Body of pancreas (tissue), 4 donors: ENCODE measurements around the gene EED. TPM values are rescaled to one million over a fixed set of nuclear protein-coding genes. Genes with fewer than 3 reads are reported as not detected.
"Not testable (repeated sequence)": the region's sequence is repeated elsewhere in the genome, so short reads cannot be mapped to it uniquely, and the experiment has no call there.

Experiments used
- ATAC-seq: fragments of 150-250 bp; one replicate; pipeline ENCODE4 v1.9.1; 2016
- DNase-seq, 4 donors: peaks; one replicate each; pipeline ENCODE4 v3.0.0-alpha.2; 2019
- H3K27ac ChIP-seq, 4 donors: fragments of 200-600 bp; sonication (generic); 1 replicate in 3 of 4; 2 replicates in 1 of 4; pipeline versions ENCODE4 v1.5.1 to v1.6.1; 2016 to 2019; ENCODE audit warnings: mild to moderate bottlenecking in 1 of 4, mixed read lengths in 1 of 4, moderate library complexity in 1 of 4
- H3K27me3 ChIP-seq, 2 donors: fragments of 200-600 bp; sonication (generic); one replicate each; pipeline ENCODE4 v1.6.0; 2016; ENCODE audit warnings: mild to moderate bottlenecking in 1 of 2
- H3K36me3 ChIP-seq, 2 donors: fragments of 200-600 bp; sonication (generic); replicated peaks in 1 of 2; 2 replicates each; pipeline ENCODE4 v1.5.1; 2016; ENCODE audit warnings: low read depth in 2 of 2; ENCODE audit not compliant: insufficient read depth in 1 of 2
- H3K4me1 ChIP-seq: fragments of 200-600 bp; sonication (generic); one replicate; pipeline ENCODE4 v1.6.0; 2016
- H3K4me3 ChIP-seq, 2 donors: fragments of 200-600 bp; sonication (generic); 1 replicate in 1 of 2; 2 replicates in 1 of 2; pipeline ENCODE4 v1.5.1; 2016 to 2019
- H3K9me3 ChIP-seq, 3 donors: fragments of 200-600 bp; sonication (generic); 1 replicate in 2 of 3; 2 replicates in 1 of 3; pipeline ENCODE4 v1.5.1; 2016
- POLR2A ChIP-seq, 3 donors: fragments of 450-650 bp; IDR thresholded peaks; one replicate each; pipeline ENCODE4 v1.6.1; 2016; ENCODE audit warnings: antibody characterized with exemption in 3 of 3, mild to moderate bottlenecking in 2 of 3
- WGBS, 2 donors: methylation state at CpG; one replicate each; pipeline ENCODE4 v1.1.5; 2017; 5-methylcytosine and 5-hydroxymethylcytosine counted together
- intact Hi-C: fragments of 100-400 bp; cut with DNase I; formaldehyde crosslinking; loops from one replicate; pipeline ENCODE4 v1.15.1; 2023
- total RNA-seq, 2 donors: library from RNA; depleted of rRNA; stranded (reverse); fragments of >200 nt; gene quantifications; one replicate each; pipeline ENCODE4 v1.1.0, GENCODE V29; 2016
- TF ChIP-seq, protein P1 (sequence below), 7 experiments: fragments of 450-650 bp in 4 of 7; fragments of 200-600 bp in 3 of 7; sonication (generic) in 3 of 7; IDR thresholded peaks; one replicate each; pipeline ENCODE4 v1.5.1; 2016 to 2019; ENCODE audit warnings: antibody characterized with exemption in 7 of 7

Gene EED
- total RNA-seq, 2 donors from 2014 or later, result 14.5 to 20.1 TPM

DNA sequence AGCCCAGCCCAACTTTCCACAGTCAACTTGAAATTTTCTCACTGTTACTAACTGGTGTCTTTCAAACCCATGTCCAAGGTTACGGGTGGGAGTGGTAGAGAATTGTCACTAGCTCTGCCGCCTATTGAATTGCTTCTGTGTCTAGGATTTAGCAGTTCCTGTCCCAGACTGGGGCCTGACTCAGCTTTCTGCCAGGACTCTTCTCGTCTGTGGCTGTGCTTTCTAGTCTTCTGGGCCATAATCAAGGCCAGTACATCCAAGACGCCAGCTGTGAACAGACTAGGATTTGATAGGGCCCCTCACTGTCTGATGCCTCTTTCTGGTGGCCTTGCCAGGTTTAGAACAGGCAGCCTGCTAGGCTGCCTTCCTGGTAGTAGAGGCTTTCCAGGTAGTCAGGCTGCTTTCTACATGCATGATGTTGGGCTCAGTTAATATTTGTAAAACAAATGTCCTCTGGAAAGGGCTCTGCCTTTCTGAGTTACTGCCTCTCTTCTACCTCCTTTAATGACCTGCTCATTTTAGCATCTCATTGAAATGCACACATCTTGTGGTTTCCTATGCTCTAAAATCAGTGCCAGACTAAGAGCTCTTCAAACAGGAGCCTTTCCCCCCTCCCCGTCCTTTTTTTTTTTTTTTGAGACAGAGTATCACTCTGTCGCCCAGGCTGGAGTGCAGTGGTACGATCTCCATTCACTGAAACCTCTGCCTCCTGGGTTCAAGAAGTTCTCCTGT lies 44.4 kb downstream of the EED start:
- H3K4me1 ChIP-seq, result no peaks in the 10 kb centered on the region
- ATAC-seq (no peak), DNase-seq (no peak)
- WGBS, 2 donors, result 68 to 78% methylated on average over 7 of the region's 7 CpGs
- TF ChIP-seq, protein P1, sequence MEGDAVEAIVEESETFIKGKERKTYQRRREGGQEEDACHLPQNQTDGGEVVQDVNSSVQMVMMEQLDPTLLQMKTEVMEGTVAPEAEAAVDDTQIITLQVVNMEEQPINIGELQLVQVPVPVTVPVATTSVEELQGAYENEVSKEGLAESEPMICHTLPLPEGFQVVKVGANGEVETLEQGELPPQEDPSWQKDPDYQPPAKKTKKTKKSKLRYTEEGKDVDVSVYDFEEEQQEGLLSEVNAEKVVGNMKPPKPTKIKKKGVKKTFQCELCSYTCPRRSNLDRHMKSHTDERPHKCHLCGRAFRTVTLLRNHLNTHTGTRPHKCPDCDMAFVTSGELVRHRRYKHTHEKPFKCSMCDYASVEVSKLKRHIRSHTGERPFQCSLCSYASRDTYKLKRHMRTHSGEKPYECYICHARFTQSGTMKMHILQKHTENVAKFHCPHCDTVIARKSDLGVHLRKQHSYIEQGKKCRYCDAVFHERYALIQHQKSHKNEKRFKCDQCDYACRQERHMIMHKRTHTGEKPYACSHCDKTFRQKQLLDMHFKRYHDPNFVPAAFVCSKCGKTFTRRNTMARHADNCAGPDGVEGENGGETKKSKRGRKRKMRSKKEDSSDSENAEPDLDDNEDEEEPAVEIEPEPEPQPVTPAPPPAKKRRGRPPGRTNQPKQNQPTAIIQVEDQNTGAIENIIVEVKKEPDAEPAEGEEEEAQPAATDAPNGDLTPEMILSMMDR (IDR thresholded peaks at IDR 0.05), result no peak
- H3K36me3 ChIP-seq, result peaks cover 0 to 4% of the 10 kb centered on the region in 2 donors
- no peak overlapping the region for H3K4me3 ChIP-seq
- no peak overlapping the region for H3K27ac ChIP-seq
- H3K9me3 ChIP-seq, result no peaks in the 10 kb centered on the region
- H3K27me3 ChIP-seq, result no peaks in the 10 kb centered on the region
- intact Hi-C loops, result no loop called here

DNA sequence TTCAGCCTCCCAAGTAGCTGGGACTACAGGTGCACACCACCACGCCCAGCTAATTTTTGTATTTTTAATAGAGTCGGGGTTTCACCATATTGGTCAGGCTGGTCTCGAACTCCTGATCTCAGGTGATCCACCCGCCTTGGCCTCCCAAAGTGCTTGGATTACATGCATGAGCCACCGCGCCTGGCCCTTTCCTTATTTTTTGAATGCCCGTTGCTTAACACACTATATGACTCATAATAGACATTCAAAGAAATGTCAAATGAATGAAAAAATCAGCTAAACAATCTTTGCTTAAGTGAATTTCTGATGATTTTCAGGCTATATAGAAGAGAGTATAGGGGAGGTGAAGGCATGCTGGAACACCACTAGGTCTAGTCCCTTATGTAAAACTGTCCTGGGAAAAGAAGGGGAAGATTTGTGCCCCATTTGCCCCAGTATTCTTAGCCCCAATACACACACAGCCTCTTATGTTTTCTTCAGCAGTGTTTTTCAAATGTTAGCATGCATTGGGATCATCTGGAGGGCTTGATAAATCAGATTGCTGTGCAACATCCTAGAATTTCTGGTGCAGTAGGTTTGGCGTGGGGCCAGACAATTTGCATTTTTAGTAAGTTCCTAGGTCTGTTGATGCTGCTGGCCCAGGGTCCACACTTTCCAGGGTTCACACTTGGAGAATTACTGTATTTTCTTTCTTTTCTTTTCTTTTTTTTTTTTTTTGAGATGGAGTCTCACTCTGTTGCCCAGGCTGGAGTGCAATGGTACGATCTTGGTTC lies 45.1 kb downstream of the EED start:
- H3K36me3 ChIP-seq, H3K4me1 ChIP-seq, H3K27me3 ChIP-seq, H3K27ac ChIP-seq, H3K9me3 ChIP-seq, H3K4me3 ChIP-seq, ATAC-seq, intact Hi-C loops: not testable (repeated sequence)
- peak in 1 of 4 donors; percentile 17 for DNase-seq
- 78 to 82% methylated on average over 9 of the region's 9 CpGs for WGBS, 2 donors

DNA sequence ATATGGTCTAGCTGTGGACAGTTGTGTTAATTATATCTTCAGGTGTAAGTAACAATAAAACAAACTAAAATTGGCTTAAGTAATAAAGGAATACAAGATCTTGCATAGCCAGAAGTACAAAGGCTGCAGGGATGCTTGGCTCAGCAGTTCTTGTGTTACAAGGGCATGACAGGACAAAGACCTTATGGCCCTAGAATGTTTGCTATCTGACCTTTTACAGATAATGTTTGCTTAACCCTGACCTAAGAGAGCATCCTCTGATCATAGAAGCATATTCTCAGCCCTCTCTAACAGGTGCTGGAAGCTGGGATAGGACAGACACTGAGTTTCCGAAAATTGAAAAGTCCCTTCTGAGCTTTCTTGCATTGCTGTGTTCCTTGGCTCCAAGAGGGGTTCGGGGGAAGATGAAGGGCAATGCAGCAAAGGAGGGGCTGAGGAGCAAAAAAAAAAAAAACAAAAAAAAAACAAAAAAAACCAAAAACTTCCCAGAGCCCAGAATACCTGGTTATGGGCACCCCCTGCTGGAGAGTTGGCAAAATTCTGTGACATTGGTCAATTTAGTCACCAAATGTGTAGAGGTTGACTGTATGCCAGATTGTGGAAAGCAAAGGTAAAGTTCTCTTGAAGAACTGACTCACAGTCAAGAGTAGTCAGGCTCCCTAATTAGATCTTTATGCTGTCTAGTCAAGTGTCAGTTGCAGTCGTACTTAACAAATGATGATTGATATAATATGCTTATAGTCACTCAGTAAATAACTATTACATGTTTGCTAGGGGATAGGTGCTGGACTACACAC lies 47.1 kb downstream of the EED start:
- Histone ChIP-seq H3K27me3 (no peaks in the 10 kb centered on the region), H3K4me3 (no peak overlapping the region), H3K27ac (no peak overlapping the region), H3K9me3 (no peaks in the 10 kb centered on the region), H3K36me3 (no peaks in the 10 kb centered on the region), H3K4me1 (no peaks in the 10 kb centered on the region)
- WGBS, 2 donors, result 27 to 28% methylated on average over 3 of the region's 3 CpGs
- DNase-seq, result peak; percentile 54 to 77 (median 72)
- peak; percentile 83 for ATAC-seq
- intact Hi-C loops, result no loop called here
- TF ChIP-seq POLR2A (IDR thresholded peaks at IDR 0.05), result no peak
- TF ChIP-seq, protein P1 (IDR thresholded peaks at IDR 0.05), result peak; percentile 32 to 86 (median 66)

DNA sequence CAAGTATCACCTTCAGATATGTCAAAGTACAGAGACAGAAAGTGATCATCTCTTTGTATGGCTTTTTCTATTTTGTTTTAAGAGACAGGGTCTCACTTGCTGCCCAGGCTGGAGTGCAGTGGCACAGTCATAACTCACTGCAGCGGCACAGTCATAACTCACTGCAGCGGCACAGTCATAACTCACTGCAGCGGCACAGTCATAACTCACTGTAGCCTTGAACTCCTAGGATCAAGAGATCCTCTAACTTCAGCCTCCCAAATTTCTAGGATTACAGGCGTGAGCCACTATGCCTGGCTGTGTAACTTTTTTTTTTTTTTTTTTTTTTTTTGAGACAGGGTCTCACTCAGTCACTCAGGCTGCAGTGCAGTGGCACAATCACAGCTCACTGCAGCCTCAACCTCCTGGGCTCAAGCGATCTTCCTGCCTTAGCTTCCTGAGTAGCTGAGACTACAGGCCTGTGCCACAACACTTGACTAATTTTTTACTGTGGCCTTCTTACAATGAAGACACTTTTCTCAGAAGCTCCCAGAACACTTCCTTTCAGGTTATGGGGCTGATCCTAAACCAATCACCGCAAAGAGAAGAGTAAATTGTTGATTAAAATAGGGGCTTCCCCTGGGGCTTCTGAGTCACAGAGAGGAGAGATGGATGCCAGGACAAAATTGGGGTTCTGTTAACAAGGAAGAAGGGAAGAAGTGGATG lies 48.5 kb downstream of the EED start:
- intact Hi-C loops, result no loop called here
- Histone ChIP-seq H3K4me3 (no peak overlapping the region), H3K27ac (no peak overlapping the region), H3K4me1 (no peaks in the 10 kb centered on the region), H3K36me3 (no peaks in the 10 kb centered on the region), H3K9me3 (no peaks in the 10 kb centered on the region), H3K27me3 (no peaks in the 10 kb centered on the region)
- no peak for ATAC-seq
- WGBS, 2 donors, result 83 to 89% methylated on average over 6 of the region's 6 CpGs
- DNase-seq, result no peak
- TF ChIP-seq, protein P1 (IDR thresholded peaks at IDR 0.05), result no peak
- TF ChIP-seq POLR2A (IDR thresholded peaks at IDR 0.05), result no peak
